C4-2B (cell line): ENCODE results near the gene FRS3.

Experiments
- CTCF ChIP-seq: fragments of 450-650 bp; conservative IDR thresholded peaks from 2 replicates; pipeline ENCODE4 v1.5.1; 2017; ENCODE audit warnings: mild to moderate bottlenecking
- ZFX ChIP-seq: fragments of 450-650 bp; IDR thresholded peaks from 2 replicates; pipeline ENCODE4 v1.6.1; 2017

DNA sequence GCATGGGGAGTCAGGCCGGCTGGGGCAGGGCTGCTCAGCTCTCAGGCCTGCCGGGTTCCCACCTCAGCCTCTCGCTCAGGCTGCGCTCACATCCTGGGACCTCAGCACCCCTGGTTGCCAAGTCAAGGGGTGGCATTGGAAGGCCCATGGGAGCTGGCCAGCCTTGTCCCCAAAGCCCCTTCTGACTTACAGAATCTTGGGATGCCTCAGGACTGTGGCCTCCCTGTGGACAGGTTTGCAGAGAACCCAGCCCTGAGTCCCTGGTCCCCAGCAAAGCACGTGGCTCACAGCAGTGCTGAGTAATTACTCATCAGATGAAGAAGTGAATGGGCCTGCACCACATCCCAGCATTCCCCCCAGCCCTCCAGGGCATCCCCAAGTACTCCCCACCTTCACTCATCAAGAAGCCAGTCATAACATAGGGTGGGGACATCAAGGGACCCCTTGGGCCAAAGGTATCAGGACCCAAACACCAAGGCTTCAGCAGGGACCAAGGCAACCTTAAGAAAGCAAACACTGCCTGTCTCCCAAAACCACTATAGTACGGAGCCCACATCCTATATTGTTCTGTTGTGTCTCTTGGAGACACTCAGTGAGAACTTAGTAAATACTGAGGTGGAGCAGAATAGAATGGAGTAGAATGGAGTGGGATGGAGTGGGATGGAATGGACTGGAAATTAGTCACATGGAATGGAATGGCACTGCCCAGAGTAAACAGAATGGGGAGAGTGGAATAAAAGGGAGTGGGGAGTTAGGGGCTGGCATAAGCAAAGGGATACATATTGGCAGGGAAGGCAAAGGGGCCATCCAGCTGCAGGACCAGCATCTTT lies 36.1 kb downstream of the FRS3 start:
- TF ChIP-seq CTCF (no peak), ZFX (no peak)
